ENCODE data around the gene VSTM5. TPM values are rescaled to one million over a fixed set of nuclear protein-coding genes. Genes with fewer than 3 reads are reported as not detected.

Gene VSTM5
- total RNA-seq, 1 experiment from 2014 or later = 0.35 TPM

DNA sequence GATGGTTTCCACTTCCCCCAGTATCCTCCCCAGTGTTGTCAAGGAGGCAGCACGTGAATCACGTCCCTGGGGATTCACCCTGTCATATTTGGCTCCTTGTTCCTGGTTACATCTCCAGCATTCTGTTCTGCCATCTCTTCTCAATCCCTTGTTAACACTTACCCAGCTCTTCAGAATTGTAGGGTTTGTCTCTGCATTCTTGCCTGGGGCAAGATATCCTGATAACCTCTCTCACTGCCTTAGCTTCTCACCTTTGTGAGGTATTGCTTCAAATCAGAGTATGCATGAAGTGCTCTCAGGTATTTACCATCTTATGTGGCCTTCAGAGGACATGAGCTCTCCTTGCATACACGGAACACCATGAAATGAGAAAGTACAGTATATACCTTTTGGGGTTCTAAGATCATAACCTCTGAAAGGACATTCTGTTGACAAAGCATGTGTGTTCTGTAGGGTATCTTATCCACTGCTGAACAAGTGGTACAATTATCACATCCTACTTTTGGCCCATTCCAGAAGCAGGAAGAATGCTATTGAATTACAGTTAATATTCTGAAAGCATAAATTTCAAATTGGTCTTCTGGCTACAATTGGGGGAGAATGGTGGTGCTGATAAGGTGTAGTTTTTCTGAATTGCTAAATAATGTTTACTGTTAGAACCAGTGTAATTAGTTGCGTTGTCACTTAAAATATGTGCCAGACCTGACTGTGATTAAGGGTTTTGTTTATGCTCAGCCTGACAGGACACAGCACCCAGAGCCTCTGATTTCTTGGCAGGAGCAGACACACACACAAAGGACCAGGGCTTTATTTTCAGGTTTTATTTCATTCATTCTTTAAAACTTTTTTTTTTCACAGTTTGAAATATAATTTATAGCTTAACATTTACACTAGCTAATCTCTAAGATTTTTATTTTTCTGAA is 32.7 kb downstream of the VSTM5 start:
- no peaks in the 10 kb centered on the region for H3K9me3 Mint-ChIP-seq
- peaks cover 17% of the 10 kb centered on the region for H3K36me3 Mint-ChIP-seq
- H3K4me3 Mint-ChIP-seq = no peak overlapping the region
- peaks cover 35% of the 10 kb centered on the region for H3K4me1 Mint-ChIP-seq
- H3K27ac Mint-ChIP-seq = peak overlapping the region; percentile 56
- ChIA-PET POLR2A (interaction anchor here (0.6 kb wide), 2 partner anchors 48 to 78 kb away, joined by 3 to 9 read pairs; no protein-coding TSS in a partner anchor), CTCF (interaction anchor here (0.6 kb wide), 3 partner anchors 8 to 686 kb away, joined by 3 read pairs; no protein-coding TSS in a partner anchor)
- TF ChIP-seq ZNF396 (CRISPR knock-in tag; IDR thresholded peaks at IDR 0.05; ENCODE audit: borderline replicate concordance) (no peak), FOXK1 (CRISPR knock-in tag; IDR thresholded peaks at IDR 0.05) (no peak), MYBL2 (CRISPR knock-in tag; IDR thresholded peaks at IDR 0.05) (no peak), CREM (CRISPR knock-in tag; IDR thresholded peaks at IDR 0.05) (no peak), EMX1 (CRISPR knock-in tag; IDR thresholded peaks at IDR 0.05) (no peak), GRHL2 (CRISPR knock-in tag; IDR thresholded peaks at IDR 0.05; ENCODE audit: insufficient replicate concordance, severe bottlenecking) (no peak), CREB1 (CRISPR knock-in tag; IDR thresholded peaks at IDR 0.05) (no peak), TP53 (CRISPR knock-in tag; IDR thresholded peaks at IDR 0.05) (no peak)
- TF ChIP-seq, protein P1, sequence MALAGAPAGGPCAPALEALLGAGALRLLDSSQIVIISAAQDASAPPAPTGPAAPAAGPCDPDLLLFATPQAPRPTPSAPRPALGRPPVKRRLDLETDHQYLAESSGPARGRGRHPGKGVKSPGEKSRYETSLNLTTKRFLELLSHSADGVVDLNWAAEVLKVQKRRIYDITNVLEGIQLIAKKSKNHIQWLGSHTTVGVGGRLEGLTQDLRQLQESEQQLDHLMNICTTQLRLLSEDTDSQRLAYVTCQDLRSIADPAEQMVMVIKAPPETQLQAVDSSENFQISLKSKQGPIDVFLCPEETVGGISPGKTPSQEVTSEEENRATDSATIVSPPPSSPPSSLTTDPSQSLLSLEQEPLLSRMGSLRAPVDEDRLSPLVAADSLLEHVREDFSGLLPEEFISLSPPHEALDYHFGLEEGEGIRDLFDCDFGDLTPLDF (CRISPR knock-in tag; IDR thresholded peaks at IDR 0.05) = no peak
- DNase-seq (ENCODE audit: low spot score) (no peak), ATAC-seq (no peak)
- no peaks in the 10 kb centered on the region for H3K27me3 Mint-ChIP-seq (ENCODE audit: low read depth)

DNA sequence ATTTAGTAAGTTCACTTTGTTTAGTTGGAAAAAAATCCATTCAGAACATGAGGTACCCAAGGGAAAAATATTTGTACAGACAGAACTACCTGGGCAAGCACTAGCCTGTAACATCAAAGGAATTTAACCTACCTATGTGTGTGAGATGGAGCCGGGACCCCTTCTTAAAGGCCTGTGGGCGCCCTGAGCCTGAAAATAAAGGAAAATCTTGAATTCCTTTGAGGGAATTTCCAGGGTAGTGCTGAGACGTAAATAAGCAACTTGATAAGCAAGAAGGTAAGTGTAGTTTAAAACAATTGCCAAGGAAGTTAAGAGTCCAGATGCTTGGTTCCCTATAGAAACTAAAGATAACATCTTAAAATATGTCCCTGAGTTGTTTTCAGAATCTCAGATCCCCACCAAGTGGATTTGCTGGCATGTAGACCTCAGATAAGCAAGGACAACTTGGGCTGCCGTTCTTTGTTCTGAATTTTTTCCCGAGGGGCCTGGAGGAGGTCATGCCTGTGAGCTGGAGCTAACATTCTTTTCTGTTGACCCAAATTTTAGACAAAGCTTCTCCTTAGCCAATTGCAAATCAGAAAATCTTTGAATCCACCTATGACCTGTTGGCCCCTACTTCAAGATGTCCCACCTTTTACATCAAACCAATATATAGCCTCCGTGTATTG is 35.3 kb downstream of the VSTM5 start:
- no peaks in the 10 kb centered on the region for H3K27me3 Mint-ChIP-seq (ENCODE audit: low read depth)
- H3K4me3 Mint-ChIP-seq = no peak overlapping the region
- POLR2A ChIA-PET = no interaction called here
- DNase-seq (ENCODE audit: low spot score) (no peak), ATAC-seq (no peak)
- H3K36me3 Mint-ChIP-seq = peaks cover 38% of the 10 kb centered on the region
- CTCF ChIA-PET = no interaction called here
- H3K27ac Mint-ChIP-seq = no peak overlapping the region
- TF ChIP-seq TEAD1 (CRISPR knock-in tag; IDR thresholded peaks at IDR 0.05) = no peak
- TF ChIP-seq, protein P2, sequence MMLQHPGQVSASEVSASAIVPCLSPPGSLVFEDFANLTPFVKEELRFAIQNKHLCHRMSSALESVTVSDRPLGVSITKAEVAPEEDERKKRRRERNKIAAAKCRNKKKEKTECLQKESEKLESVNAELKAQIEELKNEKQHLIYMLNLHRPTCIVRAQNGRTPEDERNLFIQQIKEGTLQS (CRISPR knock-in tag; conservative IDR thresholded peaks at IDR 0.05) = no peak
- TF ChIP-seq, protein P3, sequence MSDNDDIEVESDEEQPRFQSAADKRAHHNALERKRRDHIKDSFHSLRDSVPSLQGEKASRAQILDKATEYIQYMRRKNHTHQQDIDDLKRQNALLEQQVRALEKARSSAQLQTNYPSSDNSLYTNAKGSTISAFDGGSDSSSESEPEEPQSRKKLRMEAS (CRISPR knock-in tag; IDR thresholded peaks at IDR 0.05) = no peak
- no peak for TF ChIP-seq FOXK1 (CRISPR knock-in tag; IDR thresholded peaks at IDR 0.05)
- TF ChIP-seq ESRRA (CRISPR knock-in tag; IDR thresholded peaks at IDR 0.05; ENCODE audit: borderline replicate concordance) = no peak
- no peak for TF ChIP-seq TP53 (CRISPR knock-in tag; IDR thresholded peaks at IDR 0.05)
- no peak for TF ChIP-seq IRF2 (CRISPR knock-in tag; IDR thresholded peaks at IDR 0.05; ENCODE audit: borderline replicate concordance, low read depth)
- no peak for TF ChIP-seq NR2C2 (CRISPR knock-in tag; IDR thresholded peaks at IDR 0.05)
- no peak for TF ChIP-seq ZNF671 (CRISPR knock-in tag; IDR thresholded peaks at IDR 0.05)
- no peak for TF ChIP-seq JAZF1 (CRISPR knock-in tag; IDR thresholded peaks at IDR 0.05)
- TF ChIP-seq, protein P4, sequence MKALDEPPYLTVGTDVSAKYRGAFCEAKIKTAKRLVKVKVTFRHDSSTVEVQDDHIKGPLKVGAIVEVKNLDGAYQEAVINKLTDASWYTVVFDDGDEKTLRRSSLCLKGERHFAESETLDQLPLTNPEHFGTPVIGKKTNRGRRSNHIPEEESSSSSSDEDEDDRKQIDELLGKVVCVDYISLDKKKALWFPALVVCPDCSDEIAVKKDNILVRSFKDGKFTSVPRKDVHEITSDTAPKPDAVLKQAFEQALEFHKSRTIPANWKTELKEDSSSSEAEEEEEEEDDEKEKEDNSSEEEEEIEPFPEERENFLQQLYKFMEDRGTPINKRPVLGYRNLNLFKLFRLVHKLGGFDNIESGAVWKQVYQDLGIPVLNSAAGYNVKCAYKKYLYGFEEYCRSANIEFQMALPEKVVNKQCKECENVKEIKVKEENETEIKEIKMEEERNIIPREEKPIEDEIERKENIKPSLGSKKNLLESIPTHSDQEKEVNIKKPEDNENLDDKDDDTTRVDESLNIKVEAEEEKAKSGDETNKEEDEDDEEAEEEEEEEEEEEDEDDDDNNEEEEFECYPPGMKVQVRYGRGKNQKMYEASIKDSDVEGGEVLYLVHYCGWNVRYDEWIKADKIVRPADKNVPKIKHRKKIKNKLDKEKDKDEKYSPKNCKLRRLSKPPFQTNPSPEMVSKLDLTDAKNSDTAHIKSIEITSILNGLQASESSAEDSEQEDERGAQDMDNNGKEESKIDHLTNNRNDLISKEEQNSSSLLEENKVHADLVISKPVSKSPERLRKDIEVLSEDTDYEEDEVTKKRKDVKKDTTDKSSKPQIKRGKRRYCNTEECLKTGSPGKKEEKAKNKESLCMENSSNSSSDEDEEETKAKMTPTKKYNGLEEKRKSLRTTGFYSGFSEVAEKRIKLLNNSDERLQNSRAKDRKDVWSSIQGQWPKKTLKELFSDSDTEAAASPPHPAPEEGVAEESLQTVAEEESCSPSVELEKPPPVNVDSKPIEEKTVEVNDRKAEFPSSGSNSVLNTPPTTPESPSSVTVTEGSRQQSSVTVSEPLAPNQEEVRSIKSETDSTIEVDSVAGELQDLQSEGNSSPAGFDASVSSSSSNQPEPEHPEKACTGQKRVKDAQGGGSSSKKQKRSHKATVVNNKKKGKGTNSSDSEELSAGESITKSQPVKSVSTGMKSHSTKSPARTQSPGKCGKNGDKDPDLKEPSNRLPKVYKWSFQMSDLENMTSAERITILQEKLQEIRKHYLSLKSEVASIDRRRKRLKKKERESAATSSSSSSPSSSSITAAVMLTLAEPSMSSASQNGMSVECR (CRISPR knock-in tag; IDR thresholded peaks at IDR 0.05; ENCODE audit: borderline replicate concordance) = no peak
- no peak for TF ChIP-seq FOXP1 (CRISPR knock-in tag; IDR thresholded peaks at IDR 0.05; ENCODE audit: borderline replicate concordance)
- TF ChIP-seq ATF1 (CRISPR knock-in tag; IDR thresholded peaks at IDR 0.05) = no peak
- TF ChIP-seq, protein P5, sequence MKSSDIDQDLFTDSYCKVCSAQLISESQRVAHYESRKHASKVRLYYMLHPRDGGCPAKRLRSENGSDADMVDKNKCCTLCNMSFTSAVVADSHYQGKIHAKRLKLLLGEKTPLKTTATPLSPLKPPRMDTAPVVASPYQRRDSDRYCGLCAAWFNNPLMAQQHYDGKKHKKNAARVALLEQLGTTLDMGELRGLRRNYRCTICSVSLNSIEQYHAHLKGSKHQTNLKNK (CRISPR knock-in tag; IDR thresholded peaks at IDR 0.05) = no peak
- no peak for TF ChIP-seq ELF4 (CRISPR knock-in tag; IDR thresholded peaks at IDR 0.05; ENCODE audit: low read depth)
- H3K9me3 Mint-ChIP-seq = no peaks in the 10 kb centered on the region
- peaks cover 25% of the 10 kb centered on the region for H3K4me1 Mint-ChIP-seq

Measured in WTC11 (cell line).